Caco-2 (cell line): ENCODE data around the gene MARCKSL1. TPM values are rescaled to one million over a fixed set of nuclear protein-coding genes. Genes with fewer than 3 reads are reported as not detected.

Experiments
- BruUV-seq: library from RNA; stranded (reverse); fragments of 400-500 nt; replicated peaks from 2 replicates; lab custom pipeline; 2021; lab: Mats Ljungman, UMichigan
- CTCF ChIA-PET: fragments of 300-600 bp; sonication (Branson Sonifier 250); formaldehyde crosslinking; loops from one replicate; lab custom pipeline; 2022; ENCODE audit warnings: antibody characterized with exemption; lab: Charles Lee
- POLR2A ChIA-PET: fragments of 300-600 bp; sonication (Branson Sonifier 250); formaldehyde crosslinking; loops from one replicate; lab custom pipeline; 2022; ENCODE audit warnings: antibody characterized with exemption; lab: Charles Lee
- DNase-seq, 2 experiments: peaks; one replicate each; pipeline versions ENCODE4 v3.0.0 to v3.0.0-alpha.2; 2020 to 2022
- H3K27me3 ChIP-seq: replicated peaks from 2 replicates; pipeline ENCODE4 v1.6.0; 2011; ENCODE audit warnings: low read length; ENCODE audit not compliant: control insufficient read depth, insufficient read depth
- H3K36me3 ChIP-seq: 2 replicates; pipeline ENCODE4 v1.5.1; 2011; ENCODE audit warnings: low read length; ENCODE audit not compliant: control insufficient read depth, insufficient read depth
- H3K4me1 ChIP-seq: fragments of 250-450 bp; sonication (Bioruptor Pico); 2 replicates; pipeline ENCODE4 v1.5.1; 2020; ENCODE audit warnings: mild to moderate bottlenecking
- H3K4me3 ChIP-seq: 2 replicates; pipeline ENCODE4 v1.5.1; 2011; ENCODE audit warnings: low read depth, mild to moderate bottlenecking, control low read depth, low read length
- H3K9me3 ChIP-seq: fragments of 250-450 bp; sonication (Bioruptor Pico); 2 replicates; pipeline ENCODE4 v1.5.1; 2020; ENCODE audit warnings: mild to moderate bottlenecking, moderate library complexity
- H3K27ac Mint-ChIP-seq: one replicate; pipeline ENCODE4 v1.8.0; 2022; ENCODE audit warnings: mixed read lengths; ENCODE audit not compliant: unreplicated experiment
- H3K27me3 Mint-ChIP-seq: one replicate; pipeline ENCODE4 v1.8.0; 2022; ENCODE audit warnings: mixed read lengths; ENCODE audit not compliant: insufficient read depth, unreplicated experiment
- H3K36me3 Mint-ChIP-seq: one replicate; pipeline ENCODE4 v1.8.0; 2022; ENCODE audit warnings: mild to moderate bottlenecking, mixed read lengths; ENCODE audit not compliant: insufficient read depth, unreplicated experiment
- H3K4me1 Mint-ChIP-seq: one replicate; pipeline ENCODE4 v1.8.0; 2022; ENCODE audit warnings: low read depth, mixed read lengths; ENCODE audit not compliant: unreplicated experiment
- H3K4me3 Mint-ChIP-seq: one replicate; pipeline ENCODE4 v1.8.0; 2022; ENCODE audit warnings: mild to moderate bottlenecking, moderate library complexity, mixed read lengths; ENCODE audit not compliant: unreplicated experiment
- H3K9me3 Mint-ChIP-seq: one replicate; pipeline ENCODE4 v1.8.0; 2022; ENCODE audit warnings: mixed read lengths; ENCODE audit not compliant: unreplicated experiment
- intact Hi-C: fragments of 100-400 bp; cut with micrococcal nuclease; formaldehyde crosslinking; loops from one replicate; pipeline ENCODE4 v1.10.0; 2022; ENCODE audit not compliant: unreplicated experiment
- total RNA-seq: library from RNA; stranded (reverse); gene quantifications from 2 replicates; pipeline ENCODE4 v1.2.3, GENCODE V29; 2022
- TF ChIP-seq, protein P1 (sequence below), 2 experiments: fragments of 200-600 bp in 1 of 2; IDR thresholded peaks; 1 replicate in 1 of 2; 2 replicates in 1 of 2; pipeline versions ENCODE4 v1.5.1 to v1.8.0; 2011 to 2022; ENCODE audit warnings: antibody characterized with exemption in 1 of 2, control low read depth in 1 of 2, inconsistent platforms in 1 of 2, low read depth in 1 of 2, low read length in 1 of 2, mild to moderate bottlenecking in 1 of 2, moderate library complexity in 1 of 2; ENCODE audit not compliant: insufficient read depth in 1 of 2, severe bottlenecking in 1 of 2, unreplicated experiment in 1 of 2

MARCKSL1 gene
- total RNA-seq, 1 experiment from 2014 or later: 150 TPM

DNA sequence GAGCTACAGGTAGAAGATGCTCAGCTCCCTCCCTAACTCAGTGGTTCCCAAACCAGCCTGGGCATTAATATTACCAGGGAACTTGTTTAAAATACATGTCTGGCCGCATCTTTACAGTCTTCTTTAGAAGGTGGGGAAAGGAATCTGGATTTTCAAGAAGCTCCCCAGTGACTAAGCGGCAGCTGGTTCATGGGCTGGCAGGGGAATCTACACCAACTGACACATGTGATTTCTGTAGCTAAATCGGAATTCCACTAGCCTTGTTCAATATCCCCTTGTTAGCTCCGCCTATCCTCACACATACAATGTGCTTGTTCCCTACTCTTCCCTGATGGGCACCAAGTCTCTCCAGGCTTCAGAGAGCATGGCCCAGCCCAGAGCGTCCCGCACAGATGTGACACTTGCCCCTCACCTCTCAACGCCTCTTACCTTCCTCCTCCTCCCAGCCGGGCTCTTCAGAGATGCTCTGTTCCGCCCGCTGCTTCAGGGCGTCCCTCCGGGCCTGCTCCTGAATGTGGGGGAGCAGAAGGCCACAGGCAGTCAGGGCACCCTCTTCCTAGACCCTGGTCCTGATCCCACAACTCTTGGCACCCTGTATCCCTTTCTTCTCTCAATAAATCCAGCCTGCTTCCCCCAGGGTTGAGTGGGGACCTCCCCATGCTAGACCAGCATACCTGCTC lies 41.6 kb upstream of the MARCKSL1 start:
- no peak overlapping the region for H3K27ac Mint-ChIP-seq
- CTCF ChIA-PET: no interaction called here
- no TSS peak for BruUV-seq

DNA sequence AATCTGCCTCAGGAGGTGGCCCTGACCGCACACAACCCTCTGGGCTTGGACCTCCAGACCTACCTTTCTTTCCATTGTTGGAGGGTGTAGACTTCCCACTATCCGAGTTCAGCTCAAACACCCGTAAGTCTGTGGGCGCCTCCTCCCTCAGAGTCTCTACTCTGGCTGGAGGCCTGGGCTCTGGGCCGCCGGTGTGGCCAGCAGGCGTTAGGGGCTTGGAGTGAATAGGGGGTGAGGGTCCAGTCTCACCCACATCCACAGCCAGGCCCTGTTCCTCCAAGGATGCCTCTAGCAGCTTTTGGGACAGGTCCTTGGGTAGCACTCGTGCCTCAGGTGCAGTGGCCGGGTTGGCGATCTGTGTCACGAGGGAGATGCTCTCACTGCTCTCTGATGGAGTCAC lies 40.2 kb upstream of the MARCKSL1 start:
- TF ChIP-seq, protein P1, sequence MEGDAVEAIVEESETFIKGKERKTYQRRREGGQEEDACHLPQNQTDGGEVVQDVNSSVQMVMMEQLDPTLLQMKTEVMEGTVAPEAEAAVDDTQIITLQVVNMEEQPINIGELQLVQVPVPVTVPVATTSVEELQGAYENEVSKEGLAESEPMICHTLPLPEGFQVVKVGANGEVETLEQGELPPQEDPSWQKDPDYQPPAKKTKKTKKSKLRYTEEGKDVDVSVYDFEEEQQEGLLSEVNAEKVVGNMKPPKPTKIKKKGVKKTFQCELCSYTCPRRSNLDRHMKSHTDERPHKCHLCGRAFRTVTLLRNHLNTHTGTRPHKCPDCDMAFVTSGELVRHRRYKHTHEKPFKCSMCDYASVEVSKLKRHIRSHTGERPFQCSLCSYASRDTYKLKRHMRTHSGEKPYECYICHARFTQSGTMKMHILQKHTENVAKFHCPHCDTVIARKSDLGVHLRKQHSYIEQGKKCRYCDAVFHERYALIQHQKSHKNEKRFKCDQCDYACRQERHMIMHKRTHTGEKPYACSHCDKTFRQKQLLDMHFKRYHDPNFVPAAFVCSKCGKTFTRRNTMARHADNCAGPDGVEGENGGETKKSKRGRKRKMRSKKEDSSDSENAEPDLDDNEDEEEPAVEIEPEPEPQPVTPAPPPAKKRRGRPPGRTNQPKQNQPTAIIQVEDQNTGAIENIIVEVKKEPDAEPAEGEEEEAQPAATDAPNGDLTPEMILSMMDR (IDR thresholded peaks at IDR 0.05; ENCODE audit: insufficient read depth in 1 of 2, low read depth in 1 of 2, low read length in 1 of 2, severe bottlenecking in 1 of 2, unreplicated experiment in 1 of 2): no peak
- Histone ChIP-seq H3K4me3 (no peak overlapping the region), H3K36me3 (no peaks in the 10 kb centered on the region; the same call in 1 of the 2 replicates), H3K4me1 (no peaks in the 10 kb centered on the region), H3K9me3 (no peaks in the 10 kb centered on the region), H3K27me3 (no peaks in the 10 kb centered on the region)
- H3K27me3 Mint-ChIP-seq: no peaks in the 10 kb centered on the region
- H3K9me3 Mint-ChIP-seq: no peaks in the 10 kb centered on the region
- no peak for DNase-seq
- no peaks in the 10 kb centered on the region for H3K4me1 Mint-ChIP-seq
- no peak overlapping the region for H3K4me3 Mint-ChIP-seq
- no TSS peak for BruUV-seq
- intact Hi-C loops: no loop called here
- peaks cover 61% of the 10 kb centered on the region for H3K36me3 Mint-ChIP-seq
- POLR2A ChIA-PET: no interaction called here
- CTCF ChIA-PET: interaction anchor here (0.5 kb wide), 1 partner anchor 131 kb away, joined by 3 read pairs; no protein-coding TSS in a partner anchor
- no peak overlapping the region for H3K27ac Mint-ChIP-seq

More for the DNA sequence above, 41.6 kb upstream of the MARCKSL1 start:
- Histone ChIP-seq H3K4me3 (no peak overlapping the region), H3K4me1 (no peaks in the 10 kb centered on the region), H3K9me3 (no peaks in the 10 kb centered on the region), H3K27me3 (no peaks in the 10 kb centered on the region), H3K36me3 (no peaks in the 10 kb centered on the region; the same call in 1 of the 2 replicates)
- Mint-ChIP-seq H3K4me1 (no peaks in the 10 kb centered on the region), H3K9me3 (no peaks in the 10 kb centered on the region), H3K4me3 (no peak overlapping the region), H3K36me3 (peaks cover 70% of the 10 kb centered on the region), H3K27me3 (no peaks in the 10 kb centered on the region)
- intact Hi-C loops: no loop called here
- TF ChIP-seq, protein P1 (IDR thresholded peaks at IDR 0.05; ENCODE audit: insufficient read depth in 1 of 2, low read depth in 1 of 2, low read length in 1 of 2, severe bottlenecking in 1 of 2, unreplicated experiment in 1 of 2): no peak
- no peak for DNase-seq
- POLR2A ChIA-PET: no interaction called here

DNA sequence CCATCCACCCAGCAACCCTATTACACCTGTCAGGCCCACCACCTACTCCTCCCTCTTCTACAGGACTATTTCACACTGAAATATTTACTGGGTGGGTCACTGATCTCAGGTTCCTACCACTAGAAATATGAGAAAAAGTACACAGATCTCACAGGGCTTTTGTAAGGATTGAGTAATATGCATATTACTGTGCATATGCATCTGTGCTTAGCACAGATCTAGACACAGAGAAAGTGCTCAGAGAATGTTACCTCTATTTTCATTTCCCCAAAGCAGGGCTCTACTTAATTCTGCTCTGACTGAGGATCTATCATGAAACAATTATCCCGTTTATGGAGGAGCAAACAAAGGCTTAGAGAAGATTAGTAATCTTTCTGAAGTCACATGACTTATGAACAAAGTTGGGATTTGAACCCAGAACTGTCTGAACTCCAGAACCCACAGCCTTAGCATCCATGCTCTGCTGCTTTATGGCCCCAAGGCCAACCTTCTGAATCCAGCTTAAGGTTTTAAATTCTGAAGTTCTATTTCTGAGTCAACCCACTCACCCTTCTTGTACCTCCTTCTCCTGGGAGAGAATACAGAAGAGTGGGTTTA lies 38.1 kb upstream of the MARCKSL1 start:
- H3K4me3 Mint-ChIP-seq: no peak overlapping the region
- no peak overlapping the region for H3K27ac Mint-ChIP-seq
- Histone ChIP-seq H3K9me3 (no peaks in the 10 kb centered on the region), H3K36me3 (no peaks in the 10 kb centered on the region; the same call in 1 of the 2 replicates), H3K4me3 (no peak overlapping the region), H3K4me1 (no peaks in the 10 kb centered on the region), H3K27me3 (no peaks in the 10 kb centered on the region)
- ChIA-PET POLR2A (no interaction called here), CTCF (no interaction called here)
- no peaks in the 10 kb centered on the region for H3K27me3 Mint-ChIP-seq
- no peak for DNase-seq
- H3K36me3 Mint-ChIP-seq: peaks cover 45% of the 10 kb centered on the region
- H3K9me3 Mint-ChIP-seq: no peaks in the 10 kb centered on the region
- intact Hi-C loops: no loop called here
- BruUV-seq: no TSS peak
- TF ChIP-seq, protein P1 (IDR thresholded peaks at IDR 0.05; ENCODE audit: insufficient read depth in 1 of 2, low read depth in 1 of 2, low read length in 1 of 2, severe bottlenecking in 1 of 2, unreplicated experiment in 1 of 2): no peak
- no peaks in the 10 kb centered on the region for H3K4me1 Mint-ChIP-seq
